Neural cell (in vitro differentiated cells): ENCODE measurements around the gene ICOSLG. TPM values are rescaled to one million over a fixed set of nuclear protein-coding genes. Genes with fewer than 3 reads are reported as not detected.

Experiments
- H2AFZ ChIP-seq: fragments of 200-600, 300-800 bp; sonication (generic), shearing (Covaris generic); 2 replicates; pipeline ENCODE4 v1.6.0; 2014; ENCODE audit warnings: low read depth, mild to moderate bottlenecking, antibody characterized with exemption, low read length, moderate library complexity
- H3F3A ChIP-seq: fragments of 200-600 bp; shearing (Covaris generic); 2 replicates; pipeline ENCODE4 v1.6.1; 2016; ENCODE audit warnings: mild to moderate bottlenecking, moderate library complexity, mixed read lengths, antibody characterized with exemption, low read length; ENCODE audit not compliant: insufficient read depth, poor library complexity, severe bottlenecking
- H3K27ac ChIP-seq: fragments of 200-600, 300-800 bp; sonication (generic), shearing (Covaris generic); 2 replicates; pipeline ENCODE4 v1.5.1; 2014; ENCODE audit warnings: mild to moderate bottlenecking, low read length, moderate library complexity
- H3K27me3 ChIP-seq: fragments of 300-800, 200-600 bp; sonication (generic), shearing (Covaris generic); 2 replicates; pipeline ENCODE4 v1.6.0; 2014; ENCODE audit warnings: mild to moderate bottlenecking, low read depth, low read length, moderate library complexity; ENCODE audit not compliant: insufficient read depth
- H3K36me3 ChIP-seq: fragments of 300-800, 200-600 bp; sonication (generic), shearing (Covaris generic); 2 replicates; pipeline ENCODE4 v1.5.1; 2014; ENCODE audit warnings: mild to moderate bottlenecking, antibody characterized with exemption, low read length, moderate library complexity; ENCODE audit not compliant: insufficient read depth
- H3K4me2 ChIP-seq: fragments of 300-800, 200-600 bp; sonication (generic), shearing (Covaris generic); 2 replicates; pipeline ENCODE4 v1.6.0; 2014; ENCODE audit warnings: mild to moderate bottlenecking, low read length
- H3K4me3 ChIP-seq: fragments of 300-800, 200-600 bp; sonication (generic), shearing (Covaris generic); 2 replicates; pipeline ENCODE4 v1.5.1; 2014; ENCODE audit warnings: mild to moderate bottlenecking, low read length, moderate library complexity
- H3K79me2 ChIP-seq: fragments of 200-600 bp; shearing (Covaris generic); replicated peaks from 2 replicates; pipeline ENCODE4 v1.6.0; 2014; ENCODE audit warnings: mild to moderate bottlenecking, low read length, moderate library complexity; ENCODE audit not compliant: insufficient read depth
- H3K9ac ChIP-seq: fragments of 300-800, 200-600 bp; sonication (generic), shearing (Covaris generic); 2 replicates; pipeline ENCODE4 v1.6.1; 2016; ENCODE audit warnings: mild to moderate bottlenecking, low read length, mixed read lengths
- H3K9me2 ChIP-seq: fragments of 200-600 bp; shearing (Covaris generic); 2 replicates; pipeline ENCODE4 v1.6.1; 2016; ENCODE audit warnings: mild to moderate bottlenecking, low read length, mixed read lengths; ENCODE audit not compliant: insufficient read depth
- H3K9me3 ChIP-seq: fragments of 200-600, 300-800 bp; sonication (generic), shearing (Covaris generic); 2 replicates; pipeline ENCODE4 v1.6.1; 2016; ENCODE audit warnings: mild to moderate bottlenecking, mixed run types, low read length, moderate library complexity, mixed read lengths
- H4K20me1 ChIP-seq: fragments of 200-600 bp; shearing (Covaris generic); 2 replicates; pipeline ENCODE4 v1.6.1; 2016; ENCODE audit warnings: mild to moderate bottlenecking, mixed run types; ENCODE audit not compliant: insufficient read depth
- CTCF ChIP-seq: fragments of 450-650 bp; IDR thresholded peaks from 2 replicates; pipeline ENCODE4 v1.5.1; 2014; ENCODE audit warnings: antibody characterized with exemption, mild to moderate bottlenecking, moderate library complexity; ENCODE audit not compliant: poor library complexity, severe bottlenecking
- EP300 ChIP-seq: fragments of 450-650 bp; conservative IDR thresholded peaks from 2 replicates; pipeline ENCODE4 v1.6.1; 2014; ENCODE audit warnings: antibody characterized with exemption, mild to moderate bottlenecking, moderate library complexity; ENCODE audit not compliant: poor library complexity, severe bottlenecking
- EZH2 ChIP-seq: fragments of 200-600, 300-800 bp; shearing (Covaris generic), sonication (generic); IDR thresholded peaks from 2 replicates; pipeline ENCODE4 v1.6.1; 2014; ENCODE audit warnings: antibody characterized with exemption, low read length, borderline replicate concordance, mild to moderate bottlenecking; ENCODE audit not compliant: insufficient read depth, poor library complexity, severe bottlenecking
- MXI1 ChIP-seq: fragments of 450-650 bp; conservative IDR thresholded peaks from 2 replicates; pipeline ENCODE4 v1.6.1; 2014; ENCODE audit warnings: antibody characterized with exemption, mild to moderate bottlenecking; ENCODE audit not compliant: poor library complexity, severe bottlenecking
- POLR2AphosphoS5 ChIP-seq: IDR thresholded peaks from 2 replicates; pipeline ENCODE4 v1.6.1; 2012
- RAD21 ChIP-seq: fragments of 450-650 bp; conservative IDR thresholded peaks from 2 replicates; pipeline ENCODE4 v1.6.1; 2014; ENCODE audit warnings: antibody characterized with exemption, mild to moderate bottlenecking, moderate library complexity
- REST ChIP-seq: IDR thresholded peaks from 2 replicates; pipeline ENCODE4 v1.6.1; 2012; ENCODE audit warnings: borderline replicate concordance
- SMC3 ChIP-seq: fragments of 450-650 bp; conservative IDR thresholded peaks from 2 replicates; pipeline ENCODE4 v1.6.1; 2014; ENCODE audit warnings: antibody characterized with exemption, mild to moderate bottlenecking, moderate library complexity; ENCODE audit not compliant: poor library complexity
- TAF1 ChIP-seq: IDR thresholded peaks from 2 replicates; pipeline ENCODE4 v1.6.1; 2012; ENCODE audit warnings: low read depth
- polyA plus RNA-seq: library from polyadenylated mRNA; depleted of rRNA; stranded (reverse); fragments of >200 nt; gene quantifications from 2 replicates; pipeline ENCODE4 v1.2.3, GENCODE V29; 2014

The ICOSLG gene
- polyA plus RNA-seq, 1 donor from 2014 or later: not detected

GRCh38 chr21:44282370-44282769 is 41.6 kb upstream of the ICOSLG start:
- H3K27ac ChIP-seq: no peak overlapping the region
- TF ChIP-seq CTCF: no peak
- no peak for TF ChIP-seq SMC3
- TF ChIP-seq EP300: no peak
- no peak for TF ChIP-seq TAF1
- no peaks in the 10 kb centered on the region for H3K9me2 ChIP-seq
- H3K4me2 ChIP-seq: no peak overlapping the region
- H3K79me2 ChIP-seq: no peaks in the 10 kb centered on the region
- H4K20me1 ChIP-seq: no peaks in the 10 kb centered on the region
- H3K9ac ChIP-seq: no peak overlapping the region
- H3F3A ChIP-seq: no peaks in the 10 kb centered on the region
- H3K4me3 ChIP-seq: no peak overlapping the region
- H2AFZ ChIP-seq: no peak overlapping the region
- H3K27me3 ChIP-seq: peaks cover 13% of the 10 kb centered on the region
- no peaks in the 10 kb centered on the region for H3K9me3 ChIP-seq
- H3K36me3 ChIP-seq: no peaks in the 10 kb centered on the region

- peaks cover 12% of the 10 kb centered on the region for H3K27me3 ChIP-seq
- no peak overlapping the region for H3K9ac ChIP-seq
- no peak overlapping the region for H3K27ac ChIP-seq
- H3K9me3 ChIP-seq: no peaks in the 10 kb centered on the region
- no peaks in the 10 kb centered on the region for H3K79me2 ChIP-seq
- no peak overlapping the region for H3K4me3 ChIP-seq
- TF ChIP-seq EP300: no peak
- TF ChIP-seq SMC3: no peak
- TF ChIP-seq RAD21: no peak
- no peak for TF ChIP-seq CTCF
- no peak for TF ChIP-seq MXI1
- TF ChIP-seq REST: no peak
- no peak for TF ChIP-seq TAF1
- no peak for TF ChIP-seq EZH2
- no peak for TF ChIP-seq POLR2AphosphoS5
- H3K9me2 ChIP-seq: no peaks in the 10 kb centered on the region
- no peaks in the 10 kb centered on the region for H3F3A ChIP-seq
- no peaks in the 10 kb centered on the region for H4K20me1 ChIP-seq
- H2AFZ ChIP-seq: no peak overlapping the region
- H3K36me3 ChIP-seq: no peaks in the 10 kb centered on the region
- no peak overlapping the region for H3K4me2 ChIP-seq
Observed at GRCh38 chr21:44281801-44282200, 41.1 kb upstream of the ICOSLG start.
